Naive thymus-derived CD8-positive, alpha-beta T cell (primary cell): Measurements from ENCODE around the gene CDH4. TPM values are rescaled to one million over a fixed set of nuclear protein-coding genes. Genes with fewer than 3 reads are reported as not detected.
A peak's percentile ranks its signal among the peaks of the same experiment; 100 is the strongest.

Experiments
- ATAC-seq, 2 donors: fragments of 150-1000 bp; cut with Tn5 transposase in 1 of 2; sonication (Bioruptor Pico), chemical (Tn5 transposase) in 1 of 2; 1 replicate in 1 of 2; 2 replicates in 1 of 2; pipeline ENCODE4 v1.10.0; 2021; ENCODE audit warnings: mild to moderate bottlenecking in 2 of 2, moderate library complexity in 2 of 2
- POLR2A ChIA-PET: fragments of 350-600 bp; sonication (Branson Sonifier 250); formaldehyde crosslinking; loops from one replicate; lab custom pipeline; 2021; ENCODE audit warnings: antibody characterized with exemption; lab: Charles Lee
- DNase-seq, 10 donors: peaks; one replicate each; pipeline versions ENCODE4 v3.0.0 to v3.0.0-alpha.2; 2020 to 2022
- H3K27ac Mint-ChIP-seq, 10 donors: one replicate each; pipeline ENCODE4 v1.8.0; 2020 to 2022; ENCODE audit warnings: mild to moderate bottlenecking in 10 of 10, mixed read lengths in 10 of 10, moderate library complexity in 4 of 10, inconsistent platforms in 1 of 10
- H3K27me3 Mint-ChIP-seq, 5 donors: one replicate each; pipeline ENCODE4 v1.8.0; 2021 to 2022; ENCODE audit warnings: mixed read lengths in 5 of 5
- H3K36me3 Mint-ChIP-seq, 3 donors: one replicate each; pipeline ENCODE4 v1.8.0; 2020 to 2022; ENCODE audit warnings: mixed read lengths in 3 of 3, mild to moderate bottlenecking in 2 of 3, inconsistent platforms in 1 of 3
- H3K4me1 Mint-ChIP-seq, 4 donors: one replicate each; pipeline ENCODE4 v1.8.0; 2021 to 2022; ENCODE audit warnings: mixed read lengths in 4 of 4
- H3K4me3 Mint-ChIP-seq, 10 donors: one replicate each; pipeline ENCODE4 v1.8.0; 2020 to 2022; ENCODE audit warnings: mild to moderate bottlenecking in 10 of 10, mixed read lengths in 10 of 10, moderate library complexity in 6 of 10, inconsistent platforms in 1 of 10
- H3K9me3 Mint-ChIP-seq, 9 donors: one replicate each; pipeline ENCODE4 v1.8.0; 2020 to 2022; ENCODE audit warnings: mixed read lengths in 9 of 9, mild to moderate bottlenecking in 3 of 9, inconsistent platforms in 1 of 9, moderate library complexity in 1 of 9
- polyA plus RNA-seq, 3 donors: library from polyadenylated mRNA; unstranded; fragments of 300-500 nt; fragmentation: Illumina TruSeq; gene quantifications; one replicate each; pipeline ENCODE4 v1.2.3, GENCODE V29; 2021
- total RNA-seq, 8 experiments: library from RNA in 2 of 8; stranded (reverse) in 2 of 8; gene quantifications; one replicate each; pipeline ENCODE4 v1.2.3 and lab custom pipeline; 2021 to 2026

Gene CDH4
- total and polyA plus RNA-seq, 5 experiments from 2014 or later, result 0.07 to 0.44 (median 0.15) TPM; not detected in 1

DNA sequence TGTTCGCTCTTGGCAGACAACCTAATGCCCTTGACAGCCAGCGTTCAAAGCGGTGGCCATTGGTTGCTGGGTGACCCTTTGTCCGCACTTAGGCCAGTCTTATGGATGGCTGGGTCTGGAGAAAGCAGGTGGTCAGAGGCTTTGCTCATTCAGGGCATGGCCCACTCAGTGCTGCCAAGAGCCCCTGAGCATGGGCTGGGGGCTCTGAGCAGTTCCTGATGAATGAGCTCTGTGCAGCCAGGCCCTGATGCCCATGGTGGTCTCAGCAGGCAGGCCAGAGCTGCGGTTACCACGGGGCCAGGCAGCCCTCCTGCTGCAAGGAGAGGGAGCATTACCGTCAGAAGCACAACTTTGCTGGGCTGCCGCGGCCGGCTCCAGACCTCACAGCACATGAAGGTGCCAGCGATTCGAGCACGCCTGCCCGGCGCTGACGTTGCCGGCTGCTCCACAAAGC, 36.3 kb downstream of the CDH4 start:
- POLR2A ChIA-PET, result no interaction called here
- no peak overlapping the region for H3K27ac Mint-ChIP-seq
- DNase-seq, result no peak
- H3K9me3 Mint-ChIP-seq, result peaks cover 0 to 3% (median 0%) of the 10 kb centered on the region in 9 donors
- no peaks in the 10 kb centered on the region for H3K36me3 Mint-ChIP-seq
- peaks cover 0 to 4% (median 0%) of the 10 kb centered on the region in 5 donors for H3K27me3 Mint-ChIP-seq
- no peak overlapping the region for H3K4me3 Mint-ChIP-seq
- peaks cover 0 to 1% (median 0%) of the 10 kb centered on the region in 4 donors for H3K4me1 Mint-ChIP-seq
- ATAC-seq, result no peak

DNA sequence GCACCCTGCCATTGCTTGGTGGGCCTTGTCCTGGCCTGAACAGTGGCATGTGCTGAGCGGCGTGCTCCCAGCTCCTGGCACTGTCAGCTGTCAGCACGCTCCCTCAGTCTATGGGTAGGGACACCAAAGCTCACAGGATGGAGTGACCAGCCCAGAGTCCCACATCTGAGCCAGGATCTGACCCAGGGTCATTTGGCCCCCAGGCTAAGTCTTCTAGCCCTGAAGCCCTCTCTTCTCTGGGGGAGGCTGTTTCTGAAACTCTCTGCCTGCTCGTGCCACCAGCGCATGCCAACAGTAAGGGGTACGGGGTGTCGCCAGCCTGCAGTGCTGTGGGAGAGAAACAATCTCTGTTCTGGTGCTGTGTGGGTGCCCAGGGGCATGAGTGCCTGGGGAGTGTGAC, 37.1 kb downstream of the CDH4 start:
- DNase-seq, result no peak
- no peak overlapping the region for H3K4me3 Mint-ChIP-seq
- H3K27ac Mint-ChIP-seq, result no peak overlapping the region
- ATAC-seq, result no peak
- H3K36me3 Mint-ChIP-seq, result no peaks in the 10 kb centered on the region
- peaks cover 0 to 1% (median 0%) of the 10 kb centered on the region in 4 donors for H3K4me1 Mint-ChIP-seq
- peaks cover 0 to 4% (median 0%) of the 10 kb centered on the region in 5 donors for H3K27me3 Mint-ChIP-seq
- POLR2A ChIA-PET, result no interaction called here
- H3K9me3 Mint-ChIP-seq, result peaks cover 0 to 3% (median 0%) of the 10 kb centered on the region in 9 donors

DNA sequence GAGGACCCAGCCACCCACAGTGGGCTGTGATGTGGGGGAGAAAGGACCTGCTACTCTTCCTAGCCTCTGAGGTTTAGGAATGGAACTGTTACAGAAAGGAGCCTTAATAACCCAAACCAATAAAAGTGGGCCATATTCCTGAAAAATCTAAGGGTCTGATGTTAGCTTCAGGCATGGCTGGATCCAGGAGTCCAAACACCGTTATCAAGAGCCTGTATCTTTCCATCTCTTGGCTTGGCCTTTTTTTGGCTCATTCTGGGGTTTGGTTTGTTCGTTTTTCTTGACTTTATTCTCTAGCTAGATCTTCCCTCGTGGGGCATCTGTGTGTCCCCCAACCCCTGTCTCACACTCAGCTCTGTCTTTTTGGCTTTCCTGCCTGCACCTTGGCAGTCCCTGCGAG, 38.7 kb downstream of the CDH4 start:
- ATAC-seq (no peak), DNase-seq (no peak)
- POLR2A ChIA-PET, result no interaction called here
- peaks cover 0 to 3% (median 0%) of the 10 kb centered on the region in 9 donors for H3K9me3 Mint-ChIP-seq
- H3K36me3 Mint-ChIP-seq, result no peaks in the 10 kb centered on the region
- H3K4me3 Mint-ChIP-seq, result no peak overlapping the region
- H3K27ac Mint-ChIP-seq, result no peak overlapping the region
- peaks cover 0 to 4% (median 0%) of the 10 kb centered on the region in 5 donors for H3K27me3 Mint-ChIP-seq
- H3K4me1 Mint-ChIP-seq, result peaks cover 0 to 1% (median 0%) of the 10 kb centered on the region in 4 donors

DNA sequence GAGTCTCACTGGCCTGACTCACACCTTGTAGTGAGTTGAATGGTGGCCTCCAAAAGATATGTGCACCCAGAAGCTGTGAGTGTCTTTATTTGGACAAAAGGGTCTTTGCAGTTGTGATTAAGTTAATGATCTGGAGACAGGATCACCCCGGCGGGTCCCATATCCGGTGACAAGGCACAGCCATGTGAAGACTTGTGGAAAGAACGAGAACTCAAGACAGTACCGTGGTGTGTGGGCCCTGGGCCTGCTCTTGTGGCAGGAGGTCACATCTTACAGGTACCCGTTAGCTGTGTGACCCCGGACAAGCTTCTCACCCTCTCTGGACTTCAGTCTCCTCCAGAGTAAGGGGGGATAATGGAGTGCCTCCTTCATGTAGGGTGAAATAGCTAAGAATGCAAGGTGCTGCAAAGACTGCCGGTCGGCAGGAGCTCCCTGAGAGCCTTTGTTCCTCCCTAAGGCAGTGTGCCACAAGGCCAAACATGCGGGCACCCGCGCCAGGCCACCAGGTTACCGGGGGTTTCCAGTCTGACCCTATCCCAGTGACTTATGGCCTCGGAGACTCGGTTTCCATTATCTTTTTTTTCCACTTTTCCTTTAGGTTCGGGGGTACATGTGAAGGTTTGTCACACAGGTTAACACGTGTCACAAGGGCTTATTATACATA, 39.2 kb downstream of the CDH4 start:
- H3K9me3 Mint-ChIP-seq, result peaks cover 0 to 3% (median 0%) of the 10 kb centered on the region in 9 donors
- POLR2A ChIA-PET, result no interaction called here
- H3K27ac Mint-ChIP-seq, result no peak overlapping the region
- H3K4me3 Mint-ChIP-seq, result no peak overlapping the region
- DNase-seq (no peak), ATAC-seq (no peak)
- H3K36me3 Mint-ChIP-seq, result no peaks in the 10 kb centered on the region
- peaks cover 0 to 4% (median 0%) of the 10 kb centered on the region in 5 donors for H3K27me3 Mint-ChIP-seq
- H3K4me1 Mint-ChIP-seq, result peaks cover 0 to 1% (median 0%) of the 10 kb centered on the region in 4 donors

DNA sequence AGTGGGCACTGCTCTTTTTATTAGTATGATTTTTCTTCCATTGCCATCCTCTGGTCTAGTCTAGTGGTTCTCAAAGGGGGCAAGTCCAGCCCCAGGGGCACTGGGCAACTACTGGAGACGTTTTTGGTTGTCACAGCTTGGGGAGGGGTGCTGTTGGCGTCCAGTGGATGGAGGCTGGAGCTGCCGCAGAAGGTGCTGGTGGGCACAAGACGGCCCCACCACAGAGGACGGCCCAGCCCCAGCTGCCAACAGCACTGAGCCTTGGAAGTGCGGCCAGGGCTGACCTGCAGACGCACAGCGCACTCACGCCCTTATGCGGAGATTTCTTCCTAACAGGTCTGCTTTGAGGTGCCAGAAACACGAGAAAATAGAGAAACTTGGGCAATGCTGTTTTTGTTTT, 40.3 kb downstream of the CDH4 start:
- H3K4me3 Mint-ChIP-seq, result no peak overlapping the region
- ATAC-seq, result no peak
- no peaks in the 10 kb centered on the region for H3K36me3 Mint-ChIP-seq
- peaks cover 0 to 3% (median 0%) of the 10 kb centered on the region in 9 donors for H3K9me3 Mint-ChIP-seq
- no peak overlapping the region for H3K27ac Mint-ChIP-seq
- DNase-seq, result no peak
- peaks cover 0 to 4% (median 0%) of the 10 kb centered on the region in 5 donors for H3K27me3 Mint-ChIP-seq
- H3K4me1 Mint-ChIP-seq, result peaks cover 0 to 1% (median 0%) of the 10 kb centered on the region in 4 donors
- POLR2A ChIA-PET, result no interaction called here

DNA sequence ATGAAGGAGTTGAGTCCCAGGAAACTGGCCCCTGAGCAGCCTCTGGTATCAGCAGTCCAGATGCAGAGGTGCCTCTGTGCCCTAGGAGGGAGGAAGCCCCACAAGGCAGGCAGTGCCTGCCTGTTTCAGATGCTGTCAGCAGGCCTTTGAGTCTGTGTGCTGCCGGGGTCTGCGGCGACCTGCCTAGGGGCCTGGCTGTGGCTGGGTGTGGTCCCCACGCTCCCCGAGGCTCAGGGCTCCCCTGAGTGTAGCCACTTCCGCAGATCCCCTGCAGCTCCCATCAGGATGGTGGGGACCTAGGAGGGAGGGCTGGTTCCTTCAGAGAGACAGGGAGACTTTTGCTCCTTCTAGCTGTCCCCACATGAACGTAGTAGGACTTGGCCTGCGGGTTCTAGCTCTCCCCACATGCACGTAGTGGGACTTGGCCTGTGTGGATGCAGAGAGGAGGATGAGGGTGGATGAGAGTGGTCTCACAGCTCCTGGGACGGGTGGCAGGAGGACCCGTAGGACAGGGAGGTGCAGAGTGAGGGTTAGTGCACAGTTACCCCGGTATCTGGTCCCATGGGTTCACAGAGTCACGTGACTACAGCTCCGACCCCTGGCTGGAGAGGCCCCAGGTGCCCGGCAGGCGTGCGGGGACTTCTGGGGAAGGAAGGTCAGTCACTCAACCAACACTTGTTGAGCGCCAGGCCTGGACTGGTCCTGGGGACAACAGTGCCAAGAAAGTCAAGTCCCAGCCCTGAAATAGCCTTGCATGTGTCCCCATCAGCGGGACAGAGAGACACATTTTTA, 41.0 kb downstream of the CDH4 start:
- no peak overlapping the region for H3K4me3 Mint-ChIP-seq
- no peak overlapping the region for H3K27ac Mint-ChIP-seq
- no peak for DNase-seq

DNA sequence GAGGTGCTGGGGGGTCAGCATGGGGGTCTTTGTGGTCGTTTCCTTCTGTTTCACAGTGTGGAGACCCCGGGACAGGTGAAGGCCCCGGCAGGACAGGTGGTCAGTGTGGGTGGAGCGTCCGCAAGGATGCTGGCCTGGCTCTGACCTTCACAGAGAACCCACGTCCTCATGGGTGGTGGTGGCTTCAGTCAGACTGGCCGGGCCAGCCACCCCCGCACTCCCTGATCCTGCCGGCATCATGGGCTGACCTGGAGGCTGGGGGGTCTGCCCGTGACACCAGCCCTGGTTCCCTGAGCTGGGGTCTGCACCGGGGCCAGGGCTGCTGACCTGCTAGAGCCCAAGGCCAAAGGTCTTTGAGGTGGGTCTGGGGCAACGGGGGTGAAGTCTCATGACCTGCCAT, 41.9 kb downstream of the CDH4 start:
- H3K27ac Mint-ChIP-seq, result no peak overlapping the region
- H3K4me3 Mint-ChIP-seq, result no peak overlapping the region
- H3K4me1 Mint-ChIP-seq, result peaks cover 0 to 1% (median 0%) of the 10 kb centered on the region in 4 donors
- H3K9me3 Mint-ChIP-seq, result peaks cover 0 to 3% (median 0%) of the 10 kb centered on the region in 9 donors
- no peaks in the 10 kb centered on the region for H3K36me3 Mint-ChIP-seq
- no peak for ATAC-seq
- POLR2A ChIA-PET, result no interaction called here
- H3K27me3 Mint-ChIP-seq, result peaks cover 0 to 4% (median 0%) of the 10 kb centered on the region in 5 donors
- no peak for DNase-seq

More for the DNA sequence above, 41.0 kb downstream of the CDH4 start:
- H3K4me1 Mint-ChIP-seq, result peaks cover 0 to 1% (median 0%) of the 10 kb centered on the region in 4 donors
- H3K36me3 Mint-ChIP-seq, result no peaks in the 10 kb centered on the region
- ATAC-seq, result no peak
- H3K9me3 Mint-ChIP-seq, result peaks cover 0 to 3% (median 0%) of the 10 kb centered on the region in 9 donors
- POLR2A ChIA-PET, result no interaction called here
- H3K27me3 Mint-ChIP-seq, result peaks cover 0 to 4% (median 0%) of the 10 kb centered on the region in 5 donors

DNA sequence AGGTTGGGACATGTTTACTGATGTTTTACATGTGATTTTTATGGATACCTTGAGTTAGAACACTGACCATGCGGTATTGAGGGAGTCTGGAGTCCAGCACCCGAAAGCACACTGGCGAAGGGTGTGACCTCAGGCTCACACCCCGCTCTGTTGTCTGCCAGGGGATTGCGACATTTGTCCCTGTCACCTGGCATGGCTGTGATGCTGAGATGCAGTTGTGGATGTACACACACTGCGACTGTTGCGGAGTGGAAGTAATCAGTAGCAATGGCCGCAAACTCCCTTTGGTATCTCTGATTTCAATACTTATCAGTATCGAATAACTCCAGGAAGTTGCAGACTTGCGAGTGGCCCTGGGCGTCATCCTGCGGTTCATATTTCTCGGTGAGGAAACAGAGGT, 43.2 kb downstream of the CDH4 start:
- H3K9me3 Mint-ChIP-seq, result peaks cover 0 to 3% (median 0%) of the 10 kb centered on the region in 9 donors
- DNase-seq, result no peak
- H3K27me3 Mint-ChIP-seq, result peaks cover 0 to 4% (median 0%) of the 10 kb centered on the region in 5 donors
- ATAC-seq, result no peak
- POLR2A ChIA-PET, result no interaction called here
- H3K27ac Mint-ChIP-seq, result no peak overlapping the region
- H3K4me3 Mint-ChIP-seq, result no peak overlapping the region
- H3K4me1 Mint-ChIP-seq, result peaks cover 0 to 1% (median 0%) of the 10 kb centered on the region in 4 donors
- no peaks in the 10 kb centered on the region for H3K36me3 Mint-ChIP-seq

DNA sequence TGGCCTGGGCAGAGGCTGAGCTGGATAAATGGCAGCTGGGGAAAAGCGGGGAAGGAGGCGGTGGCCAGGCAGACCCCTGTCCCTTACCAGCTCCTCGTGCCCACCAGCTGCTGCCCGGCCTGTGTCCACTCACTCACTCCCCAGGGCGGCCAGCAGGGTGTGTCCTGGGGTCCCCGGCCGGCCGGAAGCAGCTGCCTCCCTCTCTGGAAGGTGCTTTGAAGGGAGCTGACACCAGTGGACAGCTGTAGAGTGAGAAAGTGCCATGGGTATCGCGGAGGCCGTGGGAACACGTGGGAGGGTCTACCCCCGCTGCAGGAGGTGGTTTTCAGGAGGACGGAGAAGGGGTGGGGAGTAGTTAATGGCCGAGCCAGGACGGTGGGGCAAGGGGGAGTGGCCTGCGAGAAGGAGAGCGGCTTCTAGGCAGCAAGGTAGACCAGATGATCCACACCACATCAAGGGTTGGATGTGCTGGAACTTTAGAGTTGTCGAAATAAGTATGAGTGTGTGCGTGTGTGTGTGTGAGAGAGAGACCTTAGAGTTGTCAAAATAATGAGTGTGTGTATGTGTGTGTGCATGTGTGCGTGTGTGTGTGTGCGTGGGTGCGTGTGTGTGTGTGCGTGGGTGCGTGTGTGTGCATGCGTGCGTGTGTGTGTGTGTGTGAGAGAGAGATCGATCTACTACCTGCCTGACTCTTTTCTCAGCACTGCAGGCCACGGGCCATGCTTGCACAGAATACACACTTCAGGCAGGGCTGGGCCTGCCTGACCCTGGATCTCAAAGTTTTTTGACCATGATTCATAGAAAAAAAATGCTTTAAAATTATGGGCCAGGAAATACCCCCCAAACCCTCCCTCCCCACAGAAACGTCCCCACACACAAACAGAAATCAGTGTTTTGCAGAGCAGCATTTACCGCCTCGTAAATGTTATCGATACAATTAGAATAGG, 43.9 kb downstream of the CDH4 start:
- ATAC-seq, result no peak
- Mint-ChIP-seq H3K27me3 (peaks cover 0 to under 1% (median 0%) of the 10 kb centered on the region in 5 donors), H3K9me3 (peaks cover 0 to 2% (median 0%) of the 10 kb centered on the region in 9 donors), H3K36me3 (no peaks in the 10 kb centered on the region), H3K4me1 (peaks cover 0 to 1% (median 0%) of the 10 kb centered on the region in 4 donors), H3K4me3 (peak overlapping the region in 1 of 10 donors; percentile 29), H3K27ac (no peak overlapping the region)
- no peak for DNase-seq
- POLR2A ChIA-PET, result no interaction called here

DNA sequence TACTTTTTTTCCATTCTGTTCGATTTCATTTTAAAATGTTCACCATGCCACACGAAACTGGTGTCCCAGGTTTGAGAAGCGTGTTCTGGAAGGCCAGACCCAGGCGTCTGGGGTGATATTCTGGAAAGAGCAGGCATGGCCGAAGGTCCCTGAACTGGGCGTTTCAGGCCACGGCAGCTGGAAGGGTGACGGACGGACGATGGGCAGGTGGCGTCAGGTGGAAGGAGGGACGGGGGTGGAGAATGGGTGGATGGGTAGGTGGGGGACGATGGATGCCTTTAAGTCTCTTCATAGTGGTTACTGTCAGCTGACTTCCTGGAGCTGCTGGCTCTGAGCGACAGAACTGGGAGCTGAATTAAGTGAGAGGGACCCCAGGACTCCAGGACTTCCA, 44.6 kb downstream of the CDH4 start:
- no peaks in the 10 kb centered on the region for H3K36me3 Mint-ChIP-seq
- H3K27me3 Mint-ChIP-seq, result no peaks in the 10 kb centered on the region
- no peak for DNase-seq
- H3K4me3 Mint-ChIP-seq, result peak overlapping the region in 1 of 10 donors; percentile 29
- POLR2A ChIA-PET, result no interaction called here
- H3K27ac Mint-ChIP-seq, result no peak overlapping the region
- H3K9me3 Mint-ChIP-seq, result peaks cover 0 to 2% (median 0%) of the 10 kb centered on the region in 9 donors
- no peak for ATAC-seq
- peaks cover 0 to 1% (median 0%) of the 10 kb centered on the region in 4 donors for H3K4me1 Mint-ChIP-seq

DNA sequence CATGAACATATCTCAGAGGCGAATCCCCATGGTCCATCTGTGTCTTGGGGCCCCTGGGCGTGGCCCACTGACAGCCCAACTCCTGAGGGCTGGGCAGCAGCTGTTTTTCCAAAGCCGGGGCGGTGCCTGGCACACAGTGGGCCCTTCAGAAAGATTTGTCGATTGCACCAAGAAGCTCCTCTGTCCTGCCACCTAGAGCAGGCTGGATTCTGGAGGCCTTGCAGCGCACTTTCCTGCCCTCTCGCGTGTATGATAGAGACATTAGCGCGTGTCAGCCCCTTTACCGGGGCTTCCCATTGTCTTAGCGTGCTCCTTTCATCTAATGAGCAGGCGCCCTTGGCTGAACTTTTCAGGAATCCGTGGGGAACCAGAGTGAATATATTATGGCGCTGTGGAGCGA, 45.4 kb downstream of the CDH4 start:
- Mint-ChIP-seq H3K27me3 (no peaks in the 10 kb centered on the region), H3K4me3 (no peak overlapping the region), H3K4me1 (peaks cover 0 to 1% (median 0%) of the 10 kb centered on the region in 4 donors), H3K27ac (no peak overlapping the region), H3K9me3 (peaks cover 0 to 2% (median 0%) of the 10 kb centered on the region in 9 donors), H3K36me3 (no peaks in the 10 kb centered on the region)
- DNase-seq (peak in 1 of 10 donors; percentile 14), ATAC-seq (no peak)
- POLR2A ChIA-PET, result no interaction called here

DNA sequence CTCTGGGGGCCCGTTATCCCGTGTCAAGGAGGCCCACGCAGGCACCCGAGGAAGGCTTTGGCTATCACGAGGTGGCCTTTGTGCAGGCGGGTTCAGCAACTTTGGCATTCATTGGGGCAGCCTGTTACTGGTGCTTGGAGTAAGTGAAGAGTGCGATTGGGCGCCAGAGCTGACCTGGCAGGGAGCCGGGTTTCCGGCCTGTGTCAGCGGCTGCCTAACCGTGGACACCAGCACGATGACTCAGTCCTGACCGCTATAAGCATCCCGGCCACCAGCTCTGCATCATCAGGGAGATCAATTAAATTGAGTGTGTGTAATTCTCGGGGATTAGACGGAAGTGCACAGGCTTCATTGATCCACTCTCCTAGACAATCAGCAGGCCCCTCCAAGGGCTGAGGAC, 45.9 kb downstream of the CDH4 start:
- DNase-seq (no peak), ATAC-seq (no peak)
- Mint-ChIP-seq H3K27ac (peak overlapping the region in 1 of 10 donors; percentile 83), H3K36me3 (no peaks in the 10 kb centered on the region), H3K27me3 (no peaks in the 10 kb centered on the region), H3K9me3 (peaks cover 0 to 2% (median 0%) of the 10 kb centered on the region in 9 donors), H3K4me1 (peaks cover 0 to under 1% (median 0%) of the 10 kb centered on the region in 4 donors), H3K4me3 (no peak overlapping the region)
- POLR2A ChIA-PET, result no interaction called here
